HG02571 (cell line): Measurements from ENCODE around the gene VASN.
"Not testable (repeated sequence)": the region's sequence is repeated elsewhere in the genome, so short reads cannot be mapped to it uniquely, and the experiment has no call there.

Source experiments
- ATAC-seq: cut with Tn5 transposase; IDR thresholded peaks from one replicate; pipeline ENCODE4 v1.9.1; 2021; ENCODE audit warnings: mild to moderate bottlenecking, moderate library complexity; ENCODE audit not compliant: unreplicated experiment

Gene VASN

DNA sequence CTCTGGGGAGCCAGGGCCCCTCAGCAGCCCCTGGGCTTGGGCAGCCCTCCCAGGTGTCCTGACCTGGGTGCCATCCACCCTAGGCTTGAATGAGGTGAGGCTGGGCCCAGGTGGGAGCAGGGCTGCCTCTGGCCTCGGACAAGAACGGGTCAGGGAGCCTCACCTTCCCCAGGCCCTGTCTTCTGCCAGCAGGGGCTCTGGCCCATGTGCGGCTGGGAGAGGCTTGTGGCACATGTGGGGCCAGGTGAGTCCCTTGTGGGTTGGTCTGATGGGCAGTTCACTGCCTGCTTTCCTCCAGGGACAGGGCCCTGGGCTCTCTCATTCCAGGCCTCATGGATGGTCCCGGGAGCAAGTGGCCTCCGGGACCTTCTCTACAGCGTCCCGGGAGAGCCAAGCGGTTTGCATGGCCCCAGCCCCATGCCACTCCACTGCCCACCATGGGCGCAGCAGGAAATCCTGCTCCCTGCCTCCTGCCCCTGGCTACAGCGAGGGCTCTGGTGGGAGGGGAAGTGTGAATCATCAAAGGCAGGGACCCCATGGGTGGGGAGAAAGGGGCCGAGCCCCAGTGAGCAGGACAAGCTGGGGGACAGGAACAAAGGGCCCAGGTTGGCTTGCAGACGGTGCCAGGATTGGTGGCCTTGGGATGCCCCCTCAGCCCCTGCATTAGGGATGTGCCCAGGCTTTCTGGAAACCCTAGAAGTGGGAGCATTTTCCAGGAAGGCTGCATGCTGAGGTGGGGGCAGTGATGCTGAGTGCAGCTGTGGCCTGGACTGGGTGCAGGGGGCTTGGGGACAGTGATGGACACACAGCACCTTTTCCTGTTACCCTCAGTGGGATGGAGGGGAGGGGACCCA is 12.2 kb downstream of the VASN start:
- ATAC-seq = no peak

DNA sequence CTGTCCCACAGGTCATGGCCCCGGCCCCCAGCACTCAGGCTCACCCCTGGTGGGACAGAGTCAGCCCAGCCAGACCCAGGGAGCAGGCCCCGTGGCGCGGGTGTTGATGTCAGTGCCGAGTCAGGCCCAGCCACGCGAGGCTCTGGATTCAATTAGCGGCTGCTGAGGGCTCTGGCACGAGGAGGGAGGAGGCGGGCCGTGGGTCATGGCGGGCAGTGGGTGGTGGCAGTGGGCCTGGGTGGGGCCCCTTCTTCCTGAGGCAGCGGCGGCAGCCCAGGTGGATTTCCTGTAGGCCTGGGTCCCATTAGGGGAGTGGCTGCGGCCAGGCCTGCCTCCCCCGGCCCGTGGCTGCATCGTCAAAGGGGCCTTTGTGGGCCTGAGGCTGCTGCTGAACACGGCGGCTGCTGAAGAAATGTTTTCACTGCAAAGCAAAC is 12.9 kb downstream of the VASN start:
- no peak for ATAC-seq

GRCh38 chr16:4385066-4385788 is 13.6 kb downstream of the VASN start:
- ATAC-seq = no peak

DNA sequence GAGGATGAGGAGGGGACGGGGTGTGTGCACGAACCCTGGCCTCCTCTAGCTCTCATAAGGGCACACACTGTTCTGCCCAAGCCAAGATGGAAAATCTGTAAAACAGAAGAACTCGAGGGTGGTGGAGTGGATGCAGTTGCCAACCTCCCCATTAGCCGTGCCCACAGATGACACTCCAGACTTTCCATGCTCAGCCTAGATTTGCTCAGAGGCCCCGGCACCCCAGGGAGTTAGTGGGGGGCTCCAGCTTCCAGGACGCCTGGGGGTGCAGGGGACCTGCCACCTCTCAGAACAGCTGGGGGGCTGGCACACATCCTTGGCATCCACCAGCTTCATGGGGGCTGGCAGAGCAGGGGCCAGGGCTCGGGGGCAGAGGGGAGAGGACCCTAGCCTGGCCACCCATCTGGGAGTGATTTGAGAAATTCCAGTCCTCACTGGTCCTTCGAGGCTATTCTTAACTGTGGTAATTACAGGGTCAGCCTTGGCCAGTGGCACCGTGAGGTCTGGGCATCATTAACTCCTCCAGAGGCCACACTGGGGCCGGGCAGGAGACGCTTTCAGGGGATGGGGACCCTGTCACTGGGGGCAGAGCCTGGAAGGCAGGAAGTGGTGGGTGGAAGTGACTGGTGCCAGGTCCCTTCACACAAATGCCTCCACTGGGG is 14.3 kb downstream of the VASN start:
- ATAC-seq = no peak

- no peak for ATAC-seq
Measured at GRCh38 chr16:4386451-4386805, 14.8 kb downstream of the VASN start.

GRCh38 chr16:4386951-4387565 is 15.4 kb downstream of the VASN start:
- no peak for ATAC-seq

DNA sequence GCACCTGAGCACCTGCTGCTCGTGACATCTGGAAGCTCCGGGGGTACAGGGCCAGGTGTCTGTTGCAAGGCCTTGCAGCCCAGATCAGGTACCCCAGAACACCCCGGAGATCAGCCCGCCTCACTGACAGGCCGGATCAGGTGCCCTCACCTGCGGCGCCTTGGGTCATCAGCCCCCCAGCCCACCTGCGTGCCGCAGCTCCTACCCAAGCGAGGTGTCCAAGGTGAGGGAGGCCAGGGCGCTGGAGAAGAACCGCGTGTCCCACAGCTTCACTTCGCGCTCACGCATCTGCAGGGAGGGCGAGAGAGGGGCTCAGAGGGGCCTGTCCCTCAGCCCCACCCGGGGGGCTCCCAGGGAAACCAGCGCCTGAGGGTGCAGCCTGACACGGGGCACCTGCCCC is 16.1 kb downstream of the VASN start:
- no peak for ATAC-seq

- no peak for ATAC-seq
Measured at GRCh38 chr16:4388271-4389021, 16.8 kb downstream of the VASN start.

DNA sequence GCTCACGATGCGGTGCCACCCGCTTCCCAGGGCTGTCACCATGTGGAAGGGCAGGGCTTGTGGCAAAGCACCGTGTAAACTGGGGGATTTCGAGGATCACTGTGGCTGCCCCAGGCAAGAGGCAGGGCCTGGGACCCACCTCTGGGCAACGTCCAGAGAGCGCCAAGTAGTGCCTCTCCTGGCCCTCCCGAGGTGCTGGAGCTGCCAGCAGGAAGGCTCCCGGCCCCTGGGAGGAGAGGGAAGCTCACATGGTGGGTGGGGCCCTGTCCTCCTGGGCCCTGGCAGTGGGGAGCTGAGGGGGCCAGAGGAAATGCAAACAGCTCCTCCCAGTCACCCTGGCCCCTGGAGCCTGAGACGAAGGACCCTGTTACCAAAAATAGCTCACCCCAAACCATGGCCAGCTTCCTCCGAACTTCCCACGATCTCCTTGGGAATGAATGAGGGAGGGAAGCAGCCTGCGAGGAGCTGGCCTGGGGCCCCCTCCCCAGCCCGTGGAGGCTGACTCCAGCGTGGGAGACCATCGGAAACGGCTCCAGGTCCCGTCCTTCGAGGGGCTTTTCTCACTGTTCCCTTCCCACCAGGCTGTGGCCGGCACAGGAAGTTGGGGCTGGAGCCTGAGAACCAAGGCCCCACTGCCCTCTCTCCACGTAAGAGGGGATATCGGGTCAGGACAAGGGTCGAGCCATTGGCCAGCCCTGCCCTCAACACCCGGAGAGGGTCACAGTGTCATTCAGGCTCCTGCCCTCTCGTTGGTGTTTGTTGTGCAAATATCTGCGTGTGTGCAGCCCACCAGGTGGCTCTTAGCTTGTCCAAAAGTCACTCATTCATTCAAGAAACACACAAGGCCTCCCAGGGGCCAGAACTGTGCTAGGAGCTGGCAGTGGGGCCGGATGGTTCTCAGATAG is 17.7 kb downstream of the VASN start:
- ATAC-seq = no peak

GRCh38 chr16:4390266-4391260 is 18.9 kb downstream of the VASN start:
- no peak for ATAC-seq

- ATAC-seq = no peak
Measured at GRCh38 chr16:4391631-4392381, 20.2 kb downstream of the VASN start.

DNA sequence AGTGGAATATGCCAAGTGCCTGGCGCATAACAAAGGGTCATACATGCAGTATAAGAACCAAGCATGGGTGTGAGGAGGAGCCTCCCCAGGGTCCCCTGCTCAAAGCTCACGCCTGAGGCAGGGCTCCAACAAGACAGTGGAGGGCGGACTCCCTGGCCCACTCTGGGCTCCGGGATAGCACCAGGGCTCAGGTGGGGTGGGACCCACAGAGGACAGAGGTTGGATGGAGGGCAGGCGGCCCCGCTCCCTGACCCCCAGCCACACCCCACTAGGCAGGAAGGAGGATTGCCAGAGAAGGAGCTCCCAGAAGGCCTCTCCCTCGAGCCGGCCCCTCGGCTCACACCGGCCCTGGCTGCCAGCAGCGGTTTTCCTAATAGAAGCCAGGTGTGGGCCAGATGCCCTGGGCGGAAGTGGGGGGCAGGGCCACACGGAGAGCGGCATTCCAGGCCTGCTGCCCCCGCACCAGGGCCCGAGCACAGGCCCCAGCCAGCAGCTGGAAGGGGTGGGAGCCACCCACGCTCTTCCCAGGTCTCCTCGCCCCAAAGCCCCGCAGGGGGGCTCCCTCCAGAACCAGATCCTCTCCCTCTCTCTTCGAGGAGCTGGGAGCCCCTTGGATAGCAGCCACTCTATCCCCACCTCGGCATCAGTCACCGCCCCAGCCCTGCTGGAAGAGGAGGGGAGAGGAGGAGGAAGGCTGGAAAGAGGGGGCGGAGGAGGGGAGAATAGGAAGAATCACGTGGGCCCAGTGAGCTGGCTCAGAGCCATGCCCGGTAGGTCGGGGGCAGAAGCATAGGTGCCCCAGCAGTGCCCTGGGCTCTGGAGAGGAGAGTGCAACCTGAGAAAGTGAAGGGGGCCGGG is 21.0 kb downstream of the VASN start:
- ATAC-seq = no peak

GRCh38 chr16:4393240-4393600 is 21.6 kb downstream of the VASN start:
- no peak for ATAC-seq

GRCh38 chr16:4393850-4394249 is 22.2 kb downstream of the VASN start:
- not testable (repeated sequence) for ATAC-seq

GRCh38 chr16:4395055-4395726 is 23.5 kb downstream of the VASN start:
- ATAC-seq = no peak

- no peak for ATAC-seq
Measured at GRCh38 chr16:4399001-4399730, 27.5 kb downstream of the VASN start.
